ENCODE measurements around the gene CNGB1. TPM values are rescaled to one million over a fixed set of nuclear protein-coding genes. Genes with fewer than 3 reads are reported as not detected.
A peak's percentile ranks its signal among the peaks of the same experiment; 100 is the strongest.

The CNGB1 gene
- total and polyA plus RNA-seq, 2 donors (not counting 1 experiment from before 2014, with no cell fraction given) = not detected

GRCh38 chr16:57894390-57895080, 76.4 kb downstream of the CNGB1 start:
- Histone ChIP-seq H3K4me3 (replicated peaks in 1 of 4; ENCODE audit: control extremely low read depth in 1 of 4, insufficient read depth in 1 of 4, low read depth in 3 of 4, low read length in 4 of 4) (no peak overlapping the region), H3K27me3 (ENCODE audit: control insufficient read depth, insufficient read depth, low read length) (peaks cover 7% of the 10 kb centered on the region), H3K9me3 (ENCODE audit: control insufficient read depth, insufficient read depth, low read depth, low read length) (no peaks in the 10 kb centered on the region), H3K4me2 (ENCODE audit: extremely low read depth, insufficient read depth, low read length) (no peak overlapping the region), H2AFZ (ENCODE audit: low read length) (no peak overlapping the region), H3K79me2 (ENCODE audit: control insufficient read depth, insufficient read depth, low read length) (no peaks in the 10 kb centered on the region), H3K27ac (ENCODE audit: insufficient read depth, low read length) (no peak overlapping the region), H3K36me3 (ENCODE audit: control insufficient read depth, insufficient read depth, low read length) (no peaks in the 10 kb centered on the region), H4K20me1 (ENCODE audit: control insufficient read depth, extremely low read depth, insufficient read depth, low read length) (no peaks in the 10 kb centered on the region), H3K9ac (ENCODE audit: insufficient read depth, low read length) (no peak overlapping the region), H3K4me1 (ENCODE audit: control insufficient read depth, extremely low read depth, insufficient read depth, low read length) (no peaks in the 10 kb centered on the region)
- no peak for TF ChIP-seq CTCF (conservative IDR thresholded peaks at IDR 0.05 in 1 of 2, IDR thresholded peaks at IDR 0.05 in 1 of 2; ENCODE audit: low read depth in 1 of 2, low read length in 2 of 2)
- no peak for DNase-seq (ENCODE audit: low read depth in 2 of 2)

DNA sequence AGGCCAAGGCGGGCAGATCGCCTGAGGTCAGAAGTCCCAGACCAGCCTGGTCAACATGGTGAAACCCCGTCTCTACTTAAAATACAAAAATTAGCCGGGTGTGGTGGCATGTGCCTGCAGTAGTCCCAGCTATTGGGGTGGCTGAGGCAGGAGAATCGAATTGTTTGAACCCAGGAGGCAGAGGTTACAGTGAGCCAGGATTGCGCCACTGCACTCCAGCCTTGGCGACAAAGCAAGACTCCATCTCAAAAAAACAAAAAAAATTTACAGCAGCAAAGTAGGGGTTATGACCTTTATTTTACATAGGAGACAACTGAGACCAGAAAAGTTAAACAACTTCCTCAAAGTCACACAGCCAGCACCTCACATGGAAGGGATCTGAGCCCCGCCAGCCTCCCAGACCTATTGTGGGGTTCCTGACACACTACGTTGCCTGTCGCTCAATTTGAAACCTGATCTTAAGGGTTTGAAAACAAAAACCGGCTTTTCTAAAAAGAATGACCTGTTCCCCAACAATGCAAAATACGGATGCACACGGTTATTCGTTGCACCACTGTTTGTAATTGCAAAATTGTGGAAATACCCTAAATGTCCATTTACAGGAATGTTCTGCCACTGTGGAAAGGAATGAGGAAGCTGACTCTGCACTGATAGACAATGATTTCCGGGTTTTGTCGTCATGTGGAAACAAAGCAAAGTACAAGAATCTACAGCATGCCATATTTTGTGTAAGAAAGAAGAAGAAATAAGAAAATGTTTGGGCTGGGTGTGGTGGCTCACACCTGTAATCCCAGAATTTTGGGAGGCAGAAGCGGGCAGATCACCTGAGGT, 77.2 kb downstream of the CNGB1 start:
- Histone ChIP-seq H3K4me2 (ENCODE audit: extremely low read depth, insufficient read depth, low read length) (no peak overlapping the region), H3K4me1 (ENCODE audit: control insufficient read depth, extremely low read depth, insufficient read depth, low read length) (no peaks in the 10 kb centered on the region), H3K79me2 (ENCODE audit: control insufficient read depth, insufficient read depth, low read length) (no peaks in the 10 kb centered on the region), H3K9me3 (ENCODE audit: control insufficient read depth, insufficient read depth, low read depth, low read length) (no peaks in the 10 kb centered on the region), H3K27me3 (ENCODE audit: control insufficient read depth, insufficient read depth, low read length) (peaks cover 4% of the 10 kb centered on the region), H3K36me3 (ENCODE audit: control insufficient read depth, insufficient read depth, low read length) (no peaks in the 10 kb centered on the region), H3K9ac (ENCODE audit: insufficient read depth, low read length) (no peak overlapping the region), H3K27ac (ENCODE audit: insufficient read depth, low read length) (no peak overlapping the region), H4K20me1 (ENCODE audit: control insufficient read depth, extremely low read depth, insufficient read depth, low read length) (no peaks in the 10 kb centered on the region), H2AFZ (ENCODE audit: low read length) (no peak overlapping the region), H3K4me3 (replicated peaks in 1 of 4; ENCODE audit: control extremely low read depth in 1 of 4, insufficient read depth in 1 of 4, low read depth in 3 of 4, low read length in 4 of 4) (no peak overlapping the region)
- TF ChIP-seq EZH2 (IDR thresholded peaks at IDR 0.05; ENCODE audit: low read length, missing control alignments) = no peak
- TF ChIP-seq CTCF (conservative IDR thresholded peaks at IDR 0.05 in 1 of 2, IDR thresholded peaks at IDR 0.05 in 1 of 2; ENCODE audit: low read depth in 1 of 2, low read length in 2 of 2) = no peak
- peak; percentile 41 to 87 for DNase-seq (ENCODE audit: low read depth in 2 of 2)

GRCh38 chr16:57893217-57893558, 77.7 kb downstream of the CNGB1 start:
- Histone ChIP-seq H3K4me2 (ENCODE audit: extremely low read depth, insufficient read depth, low read length) (no peak overlapping the region), H2AFZ (ENCODE audit: low read length) (no peak overlapping the region), H3K27me3 (ENCODE audit: control insufficient read depth, insufficient read depth, low read length) (peaks cover 4% of the 10 kb centered on the region), H3K36me3 (ENCODE audit: control insufficient read depth, insufficient read depth, low read length) (no peaks in the 10 kb centered on the region), H3K9me3 (ENCODE audit: control insufficient read depth, insufficient read depth, low read depth, low read length) (no peaks in the 10 kb centered on the region), H3K27ac (ENCODE audit: insufficient read depth, low read length) (no peak overlapping the region), H3K79me2 (ENCODE audit: control insufficient read depth, insufficient read depth, low read length) (no peaks in the 10 kb centered on the region), H3K4me1 (ENCODE audit: control insufficient read depth, extremely low read depth, insufficient read depth, low read length) (no peaks in the 10 kb centered on the region), H3K9ac (ENCODE audit: insufficient read depth, low read length) (no peak overlapping the region), H4K20me1 (ENCODE audit: control insufficient read depth, extremely low read depth, insufficient read depth, low read length) (no peaks in the 10 kb centered on the region), H3K4me3 (replicated peaks in 1 of 4; ENCODE audit: control extremely low read depth in 1 of 4, insufficient read depth in 1 of 4, low read depth in 3 of 4, low read length in 4 of 4) (no peak overlapping the region)
- no peak for DNase-seq (ENCODE audit: low read depth in 2 of 2)
- no peak for TF ChIP-seq CTCF (conservative IDR thresholded peaks at IDR 0.05 in 1 of 2, IDR thresholded peaks at IDR 0.05 in 1 of 2; ENCODE audit: low read depth in 1 of 2, low read length in 2 of 2)
- no peak for TF ChIP-seq EZH2 (IDR thresholded peaks at IDR 0.05; ENCODE audit: low read length, missing control alignments)

Measured in fibroblast of lung (primary cell).